ENCODE results near the gene GSG1L. TPM values are rescaled to one million over a fixed set of nuclear protein-coding genes. Genes with fewer than 3 reads are reported as not detected.

Gene GSG1L
- total RNA-seq, 4 donors from 2014 or later: not detected

DNA sequence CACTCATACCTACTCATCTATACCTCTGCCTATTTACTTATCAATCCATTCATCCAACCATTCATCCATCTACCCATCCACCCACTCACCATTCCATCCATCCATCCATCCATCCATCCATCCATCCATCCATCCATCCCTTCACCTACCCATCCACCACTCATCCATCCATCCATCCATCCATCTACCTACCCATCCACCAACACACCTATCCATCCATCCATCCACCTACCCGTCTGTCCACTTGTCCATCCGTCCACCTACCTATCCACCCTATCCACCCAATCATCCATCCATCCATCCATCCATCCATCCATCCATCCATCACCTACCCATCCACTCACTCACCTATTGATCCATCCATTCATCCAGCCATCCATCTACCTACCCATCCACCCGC lies 235.7 kb downstream of the GSG1L start:
- TF ChIP-seq CTCF (IDR thresholded peaks at IDR 0.05) (no peak), POLR2A (IDR thresholded peaks at IDR 0.05) (no peak)
- Histone ChIP-seq H3K9me3 (no peaks in the 10 kb centered on the region), H3K4me3 (no peak overlapping the region), H3K27ac (no peak overlapping the region), H3K4me1 (no peaks in the 10 kb centered on the region), H3K27me3 (no peaks in the 10 kb centered on the region), H3K36me3 (no peaks in the 10 kb centered on the region)
- peak in 1 of 3 donors; percentile 2 for DNase-seq

GRCh38 chr16:27826893-27827289 lies 236.6 kb downstream of the GSG1L start:
- TF ChIP-seq CTCF (IDR thresholded peaks at IDR 0.05) (no peak), POLR2A (IDR thresholded peaks at IDR 0.05) (no peak)
- no peaks in the 10 kb centered on the region for H3K27me3 ChIP-seq
- no peak for DNase-seq
- no peak overlapping the region for H3K27ac ChIP-seq
- H3K4me1 ChIP-seq: no peaks in the 10 kb centered on the region
- no peaks in the 10 kb centered on the region for H3K36me3 ChIP-seq
- no peaks in the 10 kb centered on the region for H3K9me3 ChIP-seq
- H3K4me3 ChIP-seq: no peak overlapping the region

- Histone ChIP-seq H3K27ac (no peak overlapping the region), H3K4me3 (no peak overlapping the region), H3K36me3 (no peaks in the 10 kb centered on the region), H3K4me1 (no peaks in the 10 kb centered on the region), H3K9me3 (no peaks in the 10 kb centered on the region), H3K27me3 (no peaks in the 10 kb centered on the region)
- TF ChIP-seq CTCF (IDR thresholded peaks at IDR 0.05) (no peak), POLR2A (IDR thresholded peaks at IDR 0.05) (no peak)
- DNase-seq: peak in 1 of 3 donors; percentile 21
These were observed 237.2 kb downstream of the GSG1L start for GRCh38 chr16:27826081-27826892.

GRCh38 chr16:27824786-27825185 lies 238.7 kb downstream of the GSG1L start:
- Histone ChIP-seq H3K4me1 (no peaks in the 10 kb centered on the region), H3K27me3 (no peaks in the 10 kb centered on the region), H3K9me3 (no peaks in the 10 kb centered on the region), H3K36me3 (no peaks in the 10 kb centered on the region), H3K27ac (no peak overlapping the region), H3K4me3 (no peak overlapping the region)
- TF ChIP-seq CTCF (IDR thresholded peaks at IDR 0.05) (no peak), POLR2A (IDR thresholded peaks at IDR 0.05) (no peak)
- DNase-seq: peak in 1 of 3 donors; percentile 30

GRCh38 chr16:27824006-27824405 lies 239.5 kb downstream of the GSG1L start:
- Histone ChIP-seq H3K36me3 (no peaks in the 10 kb centered on the region), H3K27me3 (no peaks in the 10 kb centered on the region), H3K4me1 (no peaks in the 10 kb centered on the region), H3K9me3 (no peaks in the 10 kb centered on the region), H3K4me3 (no peak overlapping the region), H3K27ac (no peak overlapping the region)
- no peak for TF ChIP-seq CTCF (IDR thresholded peaks at IDR 0.05)
- TF ChIP-seq POLR2A (IDR thresholded peaks at IDR 0.05): no peak
- peak in 1 of 3 donors; percentile 7 for DNase-seq
